ENCODE results near the gene B4GALNT3. TPM values are rescaled to one million over a fixed set of nuclear protein-coding genes. Genes with fewer than 3 reads are reported as not detected.

The B4GALNT3 gene
- total and polyA plus RNA-seq, 10 of the 15 experiments (the other 5 are each of a cell fraction or from before 2014, with no cell fraction given), result 0.05 to 4.2 (median 2.7) TPM; not detected in 1

GRCh38 chr12:462936-463705, 3.4 kb downstream of the B4GALNT3 start:
- Histone ChIP-seq H3K9me3 (replicated peaks; ENCODE audit: control insufficient read depth, insufficient read depth, low read length) (no peaks in the 10 kb centered on the region), H3K79me2 (ENCODE audit: control insufficient read depth, insufficient read depth, low read length) (no peaks in the 10 kb centered on the region), H3K4me2 (ENCODE audit: control insufficient read depth, insufficient read depth) (no peak overlapping the region), H4K20me1 (ENCODE audit: control insufficient read depth, insufficient read depth) (no peaks in the 10 kb centered on the region), H3K9ac (ENCODE audit: control insufficient read depth, insufficient read depth, low read length) (no peak overlapping the region), H3K4me3 (no peak overlapping the region), H3K4me1 (ENCODE audit: control insufficient read depth, insufficient read depth, low read length) (no peaks in the 10 kb centered on the region), H2AFZ (ENCODE audit: control insufficient read depth, low read depth, low read length) (no peak overlapping the region), H3K36me3 (ENCODE audit: control insufficient read depth in 2 of 2, insufficient read depth in 2 of 2, low read length in 1 of 2) (no peaks in the 10 kb centered on the region), H3K27ac (ENCODE audit: control insufficient read depth, insufficient read depth) (no peak overlapping the region), H3K27me3 (replicated peaks in 1 of 2; ENCODE audit: control insufficient read depth in 2 of 2, insufficient read depth in 2 of 2, low read length in 1 of 2) (peaks cover 1 to 10% of the 10 kb centered on the region in 2 experiments)
- in situ Hi-C loops (cut with MboI), result no loop called here
- FAIRE-seq, result no peak
- whole genome bisulfite sequencing (ENCODE audit: insufficient coverage, insufficient replicate concordance, low lambda C conversion rate, missing lambda C conversion rate), result 43% methylated on average over 6 of the region's 6 CpGs
- intact Hi-C loops (cut with micrococcal nuclease; ENCODE audit: unreplicated experiment), result no loop called here
- SMC1A ChIA-PET (ENCODE audit: uncharacterized antibody, unreplicated experiment), result no interaction called here
- TF ChIP-seq SIN3A (IDR thresholded peaks at IDR 0.05; ENCODE audit: low read depth, low read length), result no peak
- TF ChIP-seq KAT2A (conservative IDR thresholded peaks at IDR 0.05; ENCODE audit: control insufficient read depth, low read depth, low read length), result no peak
- no peak for TF ChIP-seq HDAC6 (IDR thresholded peaks at IDR 0.05; ENCODE audit: unreplicated experiment)
- TF ChIP-seq BCL11A (IDR thresholded peaks at IDR 0.05; ENCODE audit: low read depth, low read length), result no peak
- no peak for TF ChIP-seq RFX5 (IDR thresholded peaks at IDR 0.05; ENCODE audit: low read depth, low read length)
- no peak for TF ChIP-seq CBFB (IDR thresholded peaks at IDR 0.05; ENCODE audit: low read depth)
- TF ChIP-seq ZNF274 (IDR thresholded peaks at IDR 0.05; ENCODE audit: insufficient read depth, insufficient read length), result no peak
- TF ChIP-seq ZNF384 (IDR thresholded peaks at IDR 0.05; ENCODE audit: borderline replicate concordance, low read depth, low read length), result no peak
- TF ChIP-seq CHD1 (IDR thresholded peaks at IDR 0.05; ENCODE audit: low read depth, low read length), result no peak
- no peak for TF ChIP-seq USF1 (IDR thresholded peaks at IDR 0.05; ENCODE audit: borderline replicate concordance, extremely low read length, insufficient read depth, low read depth, low read length)
- TF ChIP-seq KDM1A (IDR thresholded peaks at IDR 0.05; ENCODE audit: borderline replicate concordance), result no peak
- TF ChIP-seq POU2F2 (IDR thresholded peaks at IDR 0.05; ENCODE audit: borderline replicate concordance, low read depth, low read length), result no peak
- no peak for TF ChIP-seq NR2F1 (conservative IDR thresholded peaks at IDR 0.05)
- no peak for TF ChIP-seq TBL1XR1 (IDR thresholded peaks at IDR 0.05; ENCODE audit: low read depth, low read length)
- no peak for TF ChIP-seq SMARCA5 (IDR thresholded peaks at IDR 0.05)
- no peak for TF ChIP-seq EGR1 (IDR thresholded peaks at IDR 0.05; ENCODE audit: borderline replicate concordance in 1 of 2, low read depth in 2 of 2, low read length in 2 of 2)
- DNase-seq (ENCODE audit: low read depth, low spot score), result no peak
- POLR2A ChIA-PET, result no interaction called here
- RAD21 ChIA-PET (ENCODE audit: unreplicated experiment), result no interaction called here
- no peak for ATAC-seq
- BruUV-seq (replicated peaks), result no TSS peak
- CTCF ChIA-PET, result interaction anchor here (0.8 to 1.5 kb wide), 3 partner anchors 11 to 21 kb away, joined by 3 to 4 read pairs (median 3); no protein-coding TSS in a partner anchor

Measured in GM12878 (cell line).